ENCODE results near the gene RDH16. TPM values are rescaled to one million over a fixed set of nuclear protein-coding genes. Genes with fewer than 3 reads are reported as not detected.
"Not testable (repeated sequence)": the region's sequence is repeated elsewhere in the genome, so short reads cannot be mapped to it uniquely, and the experiment has no call there.

The RDH16 gene
- total RNA-seq, 1 donor from 2014 or later, result 1.2 TPM

DNA sequence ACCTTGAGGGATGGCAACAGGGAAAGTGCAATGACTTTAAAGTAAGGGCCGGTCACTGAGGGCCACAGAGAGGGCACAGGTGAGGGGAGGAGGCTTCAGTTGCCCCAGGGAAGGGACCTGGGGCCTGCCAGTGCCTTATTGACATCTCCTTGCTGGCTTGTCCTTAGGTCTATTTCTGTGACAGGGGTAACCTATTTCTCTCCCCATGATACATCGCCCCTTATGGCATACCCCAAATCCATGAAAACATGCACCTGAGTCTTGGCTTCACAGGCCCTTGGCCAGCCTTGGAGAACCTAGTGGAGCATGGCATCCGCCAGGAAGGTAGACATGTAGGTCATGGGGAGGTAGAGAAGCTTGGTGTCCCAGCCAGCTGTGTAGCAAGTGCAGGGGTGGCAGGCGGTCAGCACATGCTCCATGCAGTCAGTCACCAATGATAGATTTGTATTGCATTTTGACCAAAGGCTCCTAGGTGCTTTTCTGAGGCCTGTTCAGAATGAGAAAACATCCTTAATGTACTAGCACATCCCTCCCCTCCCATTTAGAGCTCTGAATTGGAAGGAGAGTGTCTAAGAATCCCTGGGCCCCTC lies 23.6 kb upstream of the RDH16 start:
- no peaks in the 10 kb centered on the region for H3K27me3 Mint-ChIP-seq (ENCODE audit: insufficient read depth, low read depth)
- Histone ChIP-seq H2AFZ (replicated peaks) (no peak overlapping the region), H3F3A (ENCODE audit: low read depth) (no peaks in the 10 kb centered on the region), H3K4me3 (no peak overlapping the region), H3K9me3 (ENCODE audit: low read depth) (no peaks in the 10 kb centered on the region), H3K27ac (no peak overlapping the region), H3K79me2 (ENCODE audit: low read depth) (no peaks in the 10 kb centered on the region), H3K27me3 (no peaks in the 10 kb centered on the region), H3K4me2 (no peak overlapping the region), H3K36me3 (no peaks in the 10 kb centered on the region), H4K20me1 (ENCODE audit: low read depth) (no peaks in the 10 kb centered on the region), H3K9ac (no peak overlapping the region), H3K4me1 (no peaks in the 10 kb centered on the region)
- no peak overlapping the region for H3K4me3 Mint-ChIP-seq
- no peaks in the 10 kb centered on the region for H3K4me1 Mint-ChIP-seq
- no peak for TF ChIP-seq EZH2 (IDR thresholded peaks at IDR 0.05)
- H3K36me3 Mint-ChIP-seq, result no peaks in the 10 kb centered on the region
- DNase-seq (ENCODE audit: low spot score), result no peak
- H3K9me3 Mint-ChIP-seq, result no peaks in the 10 kb centered on the region
- H3K27ac Mint-ChIP-seq, result peak overlapping the region; percentile 22

DNA sequence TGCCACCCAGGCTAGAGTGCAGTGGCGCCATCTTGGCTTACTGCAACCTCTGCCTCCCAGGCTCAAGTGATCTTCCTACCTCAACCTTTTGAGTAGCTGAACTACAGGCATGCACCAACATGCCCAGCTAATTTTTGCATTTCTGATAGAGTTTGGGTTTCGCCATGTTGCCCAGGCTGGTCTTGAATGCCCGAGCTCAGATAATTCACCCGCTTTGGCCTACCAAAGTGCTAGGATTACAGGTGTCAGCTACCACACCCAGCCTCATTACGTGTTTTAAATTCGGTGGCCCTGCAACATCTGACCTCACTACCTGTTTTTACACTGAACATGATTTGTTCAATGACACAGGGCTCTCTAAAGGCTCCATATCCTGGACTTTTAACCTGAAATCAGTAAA lies 22.9 kb upstream of the RDH16 start:
- no peaks in the 10 kb centered on the region for H4K20me1 ChIP-seq (ENCODE audit: low read depth)
- no peaks in the 10 kb centered on the region for H3K36me3 Mint-ChIP-seq
- H3K27ac Mint-ChIP-seq, result no peak overlapping the region
- no peaks in the 10 kb centered on the region for H3K4me1 ChIP-seq
- H3K9ac ChIP-seq, result no peak overlapping the region
- no peaks in the 10 kb centered on the region for H3K27me3 Mint-ChIP-seq (ENCODE audit: insufficient read depth, low read depth)
- DNase-seq (ENCODE audit: low spot score), result no peak
- no peaks in the 10 kb centered on the region for H3K79me2 ChIP-seq (ENCODE audit: low read depth)
- no peak overlapping the region for H3K4me3 ChIP-seq
- no peak overlapping the region for H2AFZ ChIP-seq (replicated peaks)
- H3K4me3 Mint-ChIP-seq, result no peak overlapping the region
- H3K9me3 ChIP-seq (ENCODE audit: low read depth), result no peaks in the 10 kb centered on the region
- H3F3A ChIP-seq (ENCODE audit: low read depth), result no peaks in the 10 kb centered on the region
- H3K9me3 Mint-ChIP-seq, result no peaks in the 10 kb centered on the region
- no peak overlapping the region for H3K4me2 ChIP-seq
- H3K36me3 ChIP-seq, result no peaks in the 10 kb centered on the region
- H3K27ac ChIP-seq, result no peak overlapping the region
- H3K4me1 Mint-ChIP-seq, result no peaks in the 10 kb centered on the region
- no peak for TF ChIP-seq EZH2 (IDR thresholded peaks at IDR 0.05)
- TF ChIP-seq EZH2phosphoT487 (IDR thresholded peaks at IDR 0.05), result no peak
- TF ChIP-seq, protein P1, sequence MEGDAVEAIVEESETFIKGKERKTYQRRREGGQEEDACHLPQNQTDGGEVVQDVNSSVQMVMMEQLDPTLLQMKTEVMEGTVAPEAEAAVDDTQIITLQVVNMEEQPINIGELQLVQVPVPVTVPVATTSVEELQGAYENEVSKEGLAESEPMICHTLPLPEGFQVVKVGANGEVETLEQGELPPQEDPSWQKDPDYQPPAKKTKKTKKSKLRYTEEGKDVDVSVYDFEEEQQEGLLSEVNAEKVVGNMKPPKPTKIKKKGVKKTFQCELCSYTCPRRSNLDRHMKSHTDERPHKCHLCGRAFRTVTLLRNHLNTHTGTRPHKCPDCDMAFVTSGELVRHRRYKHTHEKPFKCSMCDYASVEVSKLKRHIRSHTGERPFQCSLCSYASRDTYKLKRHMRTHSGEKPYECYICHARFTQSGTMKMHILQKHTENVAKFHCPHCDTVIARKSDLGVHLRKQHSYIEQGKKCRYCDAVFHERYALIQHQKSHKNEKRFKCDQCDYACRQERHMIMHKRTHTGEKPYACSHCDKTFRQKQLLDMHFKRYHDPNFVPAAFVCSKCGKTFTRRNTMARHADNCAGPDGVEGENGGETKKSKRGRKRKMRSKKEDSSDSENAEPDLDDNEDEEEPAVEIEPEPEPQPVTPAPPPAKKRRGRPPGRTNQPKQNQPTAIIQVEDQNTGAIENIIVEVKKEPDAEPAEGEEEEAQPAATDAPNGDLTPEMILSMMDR (IDR thresholded peaks at IDR 0.05), result no peak
- H3K27me3 ChIP-seq, result no peaks in the 10 kb centered on the region

DNA sequence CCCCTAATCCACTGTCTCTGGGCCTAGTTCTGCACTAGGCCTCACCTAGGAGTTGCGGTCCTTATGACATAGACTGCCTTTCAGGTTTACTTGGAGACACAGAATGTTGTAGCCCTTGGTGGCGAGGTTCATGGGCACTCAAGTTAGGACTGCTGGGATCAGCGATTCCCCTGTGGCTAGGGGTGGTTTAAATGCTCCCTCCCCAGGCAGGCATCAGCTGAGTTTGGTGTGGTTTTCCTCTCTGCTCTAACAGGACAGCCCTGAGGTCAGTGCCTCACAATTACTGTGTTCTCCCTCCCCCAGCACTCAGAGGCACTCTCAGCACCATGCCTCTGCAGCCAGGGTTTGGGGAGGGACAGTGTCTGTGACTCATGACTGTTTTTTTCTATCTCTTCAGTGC lies 22.2 kb upstream of the RDH16 start:
- H3K4me3 ChIP-seq, result no peak overlapping the region
- Mint-ChIP-seq H3K36me3 (no peaks in the 10 kb centered on the region), H3K4me1 (no peaks in the 10 kb centered on the region), H3K27me3 (ENCODE audit: insufficient read depth, low read depth) (no peaks in the 10 kb centered on the region), H3K4me3 (no peak overlapping the region), H3K27ac (no peak overlapping the region), H3K9me3 (no peaks in the 10 kb centered on the region)
- no peaks in the 10 kb centered on the region for H3F3A ChIP-seq (ENCODE audit: low read depth)
- H3K27me3 ChIP-seq, result no peaks in the 10 kb centered on the region
- H3K79me2 ChIP-seq (ENCODE audit: low read depth), result no peaks in the 10 kb centered on the region
- no peak overlapping the region for H2AFZ ChIP-seq (replicated peaks)
- TF ChIP-seq, protein P1 (IDR thresholded peaks at IDR 0.05), result no peak
- H3K36me3 ChIP-seq, result no peaks in the 10 kb centered on the region
- no peak overlapping the region for H3K9ac ChIP-seq
- H3K4me2 ChIP-seq, result no peak overlapping the region
- DNase-seq (ENCODE audit: low spot score), result no peak
- H3K27ac ChIP-seq, result no peak overlapping the region
- no peaks in the 10 kb centered on the region for H3K9me3 ChIP-seq (ENCODE audit: low read depth)
- no peaks in the 10 kb centered on the region for H4K20me1 ChIP-seq (ENCODE audit: low read depth)
- no peaks in the 10 kb centered on the region for H3K4me1 ChIP-seq

DNA sequence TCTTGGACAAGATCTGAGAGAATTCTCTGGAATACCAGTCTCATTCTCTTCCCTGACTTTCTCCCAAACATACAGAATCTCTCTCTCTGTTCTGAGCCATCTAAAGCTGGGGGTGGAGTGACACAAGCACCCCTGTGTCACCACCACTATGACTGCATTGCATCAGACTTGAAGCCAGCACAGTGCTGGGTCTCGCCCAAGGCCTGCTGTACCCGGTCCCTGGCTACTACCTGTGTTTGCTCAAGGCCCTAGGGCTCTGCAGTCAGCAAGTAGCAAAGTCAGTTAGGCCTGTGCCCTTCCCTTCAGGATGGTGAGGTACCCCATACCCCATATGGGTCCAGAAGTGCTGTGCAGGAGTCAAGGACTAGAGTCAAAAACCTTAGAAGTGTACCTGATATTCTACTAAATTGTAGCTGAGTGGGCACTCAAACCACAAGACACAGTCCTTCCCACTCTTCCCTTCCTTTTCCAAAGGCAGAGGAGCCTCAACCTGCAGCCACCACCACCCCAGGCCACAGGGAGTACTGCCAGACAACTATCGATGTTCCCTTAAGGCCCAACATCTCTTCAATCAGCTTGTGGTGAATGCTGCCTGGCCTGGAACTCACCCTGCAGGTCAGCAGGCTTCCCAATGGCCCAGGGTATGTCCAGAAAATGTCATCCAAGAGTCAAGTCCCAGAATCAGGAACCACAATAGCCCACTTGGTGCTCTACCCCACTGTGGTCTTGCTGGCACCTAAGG lies 21.2 kb upstream of the RDH16 start:
- Histone ChIP-seq H3K79me2 (ENCODE audit: low read depth) (no peaks in the 10 kb centered on the region), H4K20me1 (ENCODE audit: low read depth) (no peaks in the 10 kb centered on the region), H3K9me3 (ENCODE audit: low read depth) (no peaks in the 10 kb centered on the region), H3K4me3 (no peak overlapping the region), H3K9ac (no peak overlapping the region), H3K27ac (no peak overlapping the region), H3K4me1 (no peaks in the 10 kb centered on the region), H3K36me3 (no peaks in the 10 kb centered on the region), H3K27me3 (no peaks in the 10 kb centered on the region), H3F3A (ENCODE audit: low read depth) (no peaks in the 10 kb centered on the region), H3K4me2 (no peak overlapping the region), H2AFZ (replicated peaks) (no peak overlapping the region)
- Mint-ChIP-seq H3K4me1 (no peaks in the 10 kb centered on the region), H3K4me3 (no peak overlapping the region), H3K36me3 (no peaks in the 10 kb centered on the region), H3K27me3 (ENCODE audit: insufficient read depth, low read depth) (no peaks in the 10 kb centered on the region), H3K9me3 (no peaks in the 10 kb centered on the region), H3K27ac (no peak overlapping the region)
- TF ChIP-seq EZH2 (IDR thresholded peaks at IDR 0.05) (no peak), EZH2phosphoT487 (IDR thresholded peaks at IDR 0.05) (no peak)
- TF ChIP-seq, protein P1 (IDR thresholded peaks at IDR 0.05), result no peak
- DNase-seq (ENCODE audit: low spot score), result no peak

- not testable (repeated sequence) for H3K4me1 ChIP-seq; H2AFZ ChIP-seq (replicated peaks); H3K27me3 Mint-ChIP-seq (ENCODE audit: insufficient read depth, low read depth); H3K36me3 Mint-ChIP-seq; H3K27ac ChIP-seq; H3K4me3 ChIP-seq; H3F3A ChIP-seq (ENCODE audit: low read depth); H3K4me3 Mint-ChIP-seq; H3K9me3 Mint-ChIP-seq; H4K20me1 ChIP-seq (ENCODE audit: low read depth); H3K4me2 ChIP-seq; H3K79me2 ChIP-seq (ENCODE audit: low read depth); DNase-seq (ENCODE audit: low spot score); H3K9ac ChIP-seq; H3K27me3 ChIP-seq; H3K36me3 ChIP-seq; H3K9me3 ChIP-seq (ENCODE audit: low read depth); H3K27ac Mint-ChIP-seq; H3K4me1 Mint-ChIP-seq
These were observed 20.0 kb upstream of the RDH16 start for GRCh38 chr12:56977361-56977760.
